Fibroblast of pulmonary artery (primary cell): ENCODE results near the gene C16orf54.
"Not testable (repeated sequence)": the region's sequence is repeated elsewhere in the genome, so short reads cannot be mapped to it uniquely, and the experiment has no call there.

ENCODE experiments used
- DNase-seq: peaks from one replicate; pipeline ENCODE4 v3.0.0-alpha.2; 2010; ENCODE audit warnings: low read depth
- H3K4me3 ChIP-seq: replicated peaks from 2 replicates; pipeline ENCODE4 v1.5.1; 2011; ENCODE audit warnings: low read depth, mild to moderate bottlenecking, control low read depth, low read length, moderate library complexity
- CTCF ChIP-seq: IDR thresholded peaks from 2 replicates; pipeline ENCODE4 v1.5.1; 2011; ENCODE audit warnings: mild to moderate bottlenecking, control low read depth, low read length, inconsistent platforms; ENCODE audit errors: missing control alignments

Gene C16orf54

GRCh38 chr16:29756654-29757053, 10.9 kb upstream of the C16orf54 start:
- no peak for DNase-seq
- no peak for TF ChIP-seq CTCF
- H3K4me3 ChIP-seq, result no peak overlapping the region

- no peak for TF ChIP-seq CTCF
- no peak for DNase-seq
- H3K4me3 ChIP-seq, result no peak overlapping the region
Observed at GRCh38 chr16:29753516-29753915, 7.7 kb upstream of the C16orf54 start.

- not testable (repeated sequence) for DNase-seq, H3K4me3 ChIP-seq
Observed at GRCh38 chr16:29748760-29749149, 3.0 kb upstream of the C16orf54 start.

- H3K4me3 ChIP-seq, result no peak overlapping the region
- DNase-seq, result no peak
- no peak for TF ChIP-seq CTCF
Observed at GRCh38 chr16:29747947-29748759, 2.4 kb upstream of the C16orf54 start.

GRCh38 chr16:29746518-29746917, 728 bp upstream of the C16orf54 start:
- not testable (repeated sequence) for H3K4me3 ChIP-seq, DNase-seq

DNA sequence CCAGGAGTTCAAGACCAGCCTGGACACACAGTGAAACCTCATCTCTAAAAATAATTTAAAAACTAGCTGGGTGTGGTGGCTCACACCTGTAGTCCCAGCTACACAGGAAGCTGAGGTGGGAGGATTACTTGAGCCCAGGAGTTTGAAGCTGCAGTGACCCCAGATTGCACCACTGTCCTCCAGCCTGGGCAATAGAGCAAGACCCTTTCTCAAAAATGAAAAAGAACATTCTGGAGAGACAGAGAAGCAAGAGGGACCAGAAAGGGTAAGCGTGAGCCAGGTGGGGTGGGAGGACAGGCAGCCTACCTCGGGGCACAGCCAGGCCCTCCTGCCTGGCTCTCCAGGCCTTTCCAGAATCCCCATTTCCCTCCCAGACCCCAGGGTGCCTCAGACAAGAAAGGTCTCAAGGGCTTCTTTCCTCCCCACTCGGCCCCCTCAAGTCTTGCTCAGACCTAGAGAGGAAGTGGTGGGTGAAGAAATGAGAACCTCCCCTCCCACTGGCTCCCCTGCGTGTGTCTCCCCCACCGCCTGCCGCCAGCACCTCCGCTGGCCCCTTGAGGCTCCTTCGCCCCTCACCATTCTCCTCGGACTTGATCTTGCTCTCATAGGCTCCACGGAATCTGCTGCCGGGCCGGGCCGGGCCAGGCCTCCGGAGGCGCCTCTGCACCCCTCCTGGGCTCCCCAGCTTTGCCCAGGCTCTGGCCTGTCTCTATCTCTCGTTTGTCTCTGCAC, 503 bp downstream of the C16orf54 start:
- no peak overlapping the region for H3K4me3 ChIP-seq
- DNase-seq, result no peak
- TF ChIP-seq CTCF, result no peak

GRCh38 chr16:29744541-29745101, 1.2 kb downstream of the C16orf54 start:
- no peak for DNase-seq
- TF ChIP-seq CTCF, result no peak
- H3K4me3 ChIP-seq, result no peak overlapping the region
